Lower leg skin (tissue), 4 donors: ENCODE results near the gene KDM2B. TPM values are rescaled to one million over a fixed set of nuclear protein-coding genes. Genes with fewer than 3 reads are reported as not detected.

Source experiments
- DNase-seq, 2 donors: peaks; one replicate each; pipeline ENCODE4 v3.0.0-alpha.2; 2019; ENCODE audit warnings: low spot score in 2 of 2
- H3K4me3 ChIP-seq: fragments of 200-600 bp; sonication (generic); 2 replicates; pipeline ENCODE4 v1.5.1; 2017; ENCODE audit warnings: mild to moderate bottlenecking, low read depth; ENCODE audit not compliant: poor library complexity, severe bottlenecking
- CTCF ChIP-seq, 3 donors: fragments of 450-650 bp; IDR thresholded peaks; one replicate each; pipeline ENCODE4 v1.5.1; 2016; ENCODE audit warnings: antibody characterized with exemption in 3 of 3, mild to moderate bottlenecking in 3 of 3, moderate library complexity in 2 of 3
- POLR2A ChIP-seq, 2 donors: fragments of 450-650 bp; IDR thresholded peaks; one replicate each; pipeline ENCODE4 v1.6.1; 2016 to 2017; ENCODE audit warnings: antibody characterized with exemption in 2 of 2, mild to moderate bottlenecking in 1 of 2, moderate library complexity in 1 of 2
- WGBS, 2 donors: methylation state at CpG; one replicate each; pipeline ENCODE4 v1.1.5; 2018; 5-methylcytosine and 5-hydroxymethylcytosine counted together
- intact Hi-C: fragments of 100-400 bp; cut with DNase I; formaldehyde crosslinking; loops from one replicate; pipeline ENCODE4 v1.15.0; 2023; ENCODE audit warnings: low total_unique reads
- total RNA-seq, 4 donors: library from RNA; depleted of rRNA; stranded (reverse); fragments of >200 nt; gene quantifications; one replicate each; pipeline ENCODE4 v1.1.0, GENCODE V29; 2016

The KDM2B gene
- total RNA-seq, 4 donors from 2014 or later, result 28.9 to 72.1 (median 47.9) TPM

- TF ChIP-seq CTCF (IDR thresholded peaks at IDR 0.05) (no peak), POLR2A (IDR thresholded peaks at IDR 0.05) (no peak)
- DNase-seq, result no peak
- no peak overlapping the region for H3K4me3 ChIP-seq
- 81 to 87% methylated on average over 4 of the region's 4 CpGs for WGBS, 2 donors
- intact Hi-C loops, result no loop called here
These were observed 96.9 kb downstream of the KDM2B start for GRCh38 chr12:121483949-121484348.

- TF ChIP-seq POLR2A (IDR thresholded peaks at IDR 0.05) (no peak), CTCF (IDR thresholded peaks at IDR 0.05) (no peak)
- no peak overlapping the region for H3K4me3 ChIP-seq
- WGBS, 2 donors, result 86 to 92% methylated on average over 3 of the region's 3 CpGs
- no peak for DNase-seq
- intact Hi-C loops, result no loop called here
These were observed 104.3 kb downstream of the KDM2B start for GRCh38 chr12:121476477-121476876.

GRCh38 chr12:121475279-121475678 lies 105.5 kb downstream of the KDM2B start:
- no peak overlapping the region for H3K4me3 ChIP-seq
- no peak for DNase-seq
- TF ChIP-seq CTCF (IDR thresholded peaks at IDR 0.05) (no peak), POLR2A (IDR thresholded peaks at IDR 0.05) (no peak)
- 98 to 100% methylated on average over 2 of the region's 2 CpGs for WGBS, 2 donors
- intact Hi-C loops, result no loop called here

GRCh38 chr12:121472150-121472905 lies 108.5 kb downstream of the KDM2B start:
- TF ChIP-seq CTCF (IDR thresholded peaks at IDR 0.05) (no peak), POLR2A (IDR thresholded peaks at IDR 0.05) (no peak)
- 89 to 90% methylated on average over 7 of the region's 7 CpGs for WGBS, 2 donors
- no peak overlapping the region for H3K4me3 ChIP-seq
- intact Hi-C loops, result no loop called here
- DNase-seq, result no peak

GRCh38 chr12:121470751-121471150 lies 110.1 kb downstream of the KDM2B start:
- intact Hi-C loops, result no loop called here
- no peak for DNase-seq
- WGBS, 2 donors, result 75 to 79% methylated on average over 2 of the region's 2 CpGs
- no peak for TF ChIP-seq CTCF (IDR thresholded peaks at IDR 0.05)
- no peak for TF ChIP-seq POLR2A (IDR thresholded peaks at IDR 0.05)
- H3K4me3 ChIP-seq, result no peak overlapping the region

GRCh38 chr12:121468499-121468801 lies 112.4 kb downstream of the KDM2B start:
- no peak for DNase-seq
- TF ChIP-seq CTCF (IDR thresholded peaks at IDR 0.05) (no peak), POLR2A (IDR thresholded peaks at IDR 0.05) (no peak)
- WGBS, 2 donors, result 53 to 54% methylated on average over 4 of the region's 4 CpGs
- intact Hi-C loops, result no loop called here
- no peak overlapping the region for H3K4me3 ChIP-seq
